Ascending aorta (tissue), 2 donors: ENCODE measurements around the gene CAMK4. TPM values are rescaled to one million over a fixed set of nuclear protein-coding genes. Genes with fewer than 3 reads are reported as not detected.
"Not testable (repeated sequence)": the region's sequence is repeated elsewhere in the genome, so short reads cannot be mapped to it uniquely, and the experiment has no call there.

Experiments used
- DNase-seq, 2 donors: peaks; one replicate each; pipeline ENCODE4 v3.0.0-alpha.2; 2019; ENCODE audit warnings: low spot score in 2 of 2
- H3K27ac ChIP-seq, 2 donors: fragments of 200-600 bp; sonication (generic); one replicate each; pipeline ENCODE4 v1.5.1; 2016 to 2017; ENCODE audit warnings: mild to moderate bottlenecking in 1 of 2
- H3K27me3 ChIP-seq: fragments of 200-600 bp; sonication (generic); one replicate; pipeline ENCODE4 v1.5.1; 2017
- H3K36me3 ChIP-seq, 2 donors: fragments of 200-600 bp; sonication (generic); one replicate each; pipeline ENCODE4 v1.5.1; 2016
- H3K4me1 ChIP-seq, 2 donors: fragments of 200-600 bp; sonication (generic); one replicate each; pipeline ENCODE4 v1.5.1; 2016 to 2017; ENCODE audit warnings: mild to moderate bottlenecking in 1 of 2
- H3K4me3 ChIP-seq, 2 donors: fragments of 200-600 bp; sonication (generic); one replicate each; pipeline ENCODE4 v1.5.1; 2016 to 2017; ENCODE audit warnings: mild to moderate bottlenecking in 1 of 2
- H3K9me3 ChIP-seq, 2 donors: fragments of 200-600 bp; sonication (generic); one replicate each; pipeline ENCODE4 v1.5.1; 2016
- CTCF ChIP-seq, 3 experiments: fragments of 200-600 bp in 2 of 3; fragments of 450-650 bp in 1 of 3; sonication (generic) in 2 of 3; IDR thresholded peaks; one replicate each; pipeline ENCODE4 v1.5.1; 2016 to 2019; ENCODE audit warnings: antibody characterized with exemption in 3 of 3, mild to moderate bottlenecking in 1 of 3, moderate library complexity in 1 of 3
- intact Hi-C: fragments of 100-400 bp; cut with DNase I; formaldehyde crosslinking; loops from one replicate; pipeline ENCODE4 v1.15.1; 2023
- total RNA-seq: library from RNA; depleted of rRNA; stranded (reverse); fragments of >200 nt; gene quantifications from one replicate; pipeline ENCODE4 v1.1.0, GENCODE V29; 2016

CAMK4 gene
- total RNA-seq, 1 donor from 2014 or later: under 0.01 TPM

GRCh38 chr5:111299067-111299481 lies 74.9 kb downstream of the CAMK4 start:
- no peak for DNase-seq
- intact Hi-C loops: no loop called here
- no peak for TF ChIP-seq CTCF (IDR thresholded peaks at IDR 0.05)
- Histone ChIP-seq H3K27me3 (no peaks in the 10 kb centered on the region), H3K27ac (no peak overlapping the region), H3K36me3 (no peaks in the 10 kb centered on the region), H3K4me3 (no peak overlapping the region), H3K9me3 (no peaks in the 10 kb centered on the region), H3K4me1 (no peaks in the 10 kb centered on the region)

DNA sequence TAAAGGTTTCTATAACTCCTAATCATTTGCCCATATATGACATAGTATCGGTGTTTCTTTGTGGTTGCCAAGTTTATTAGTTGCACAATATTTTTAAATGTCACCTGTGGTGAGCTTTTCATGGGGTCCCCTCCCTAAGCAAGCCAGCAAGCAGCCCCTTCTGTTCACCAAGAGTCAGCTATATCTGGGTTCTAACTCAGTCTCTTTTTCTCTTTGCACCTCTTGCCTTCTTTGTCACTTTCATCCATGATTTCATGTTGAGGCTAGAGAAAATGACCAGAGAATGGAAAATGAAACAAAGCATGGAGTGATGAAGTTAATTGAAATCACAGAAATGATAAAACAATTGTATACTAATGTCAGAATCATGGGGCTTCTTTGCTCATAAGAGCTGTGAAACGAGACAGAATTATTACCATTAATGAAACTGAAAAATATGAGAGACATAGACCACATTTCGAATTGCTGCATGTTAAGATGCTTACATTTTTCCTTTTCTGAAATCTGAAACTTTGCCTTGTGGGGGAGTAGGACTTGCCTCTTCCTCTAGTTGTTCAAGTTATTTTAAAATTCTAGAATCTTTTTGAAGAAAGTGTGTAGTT lies 75.7 kb downstream of the CAMK4 start:
- no peak for DNase-seq
- Histone ChIP-seq H3K27ac (no peak overlapping the region), H3K36me3 (no peaks in the 10 kb centered on the region), H3K27me3 (no peaks in the 10 kb centered on the region), H3K4me1 (no peaks in the 10 kb centered on the region), H3K9me3 (no peaks in the 10 kb centered on the region), H3K4me3 (no peak overlapping the region)
- no peak for TF ChIP-seq CTCF (IDR thresholded peaks at IDR 0.05)
- intact Hi-C loops: no loop called here

GRCh38 chr5:111301264-111301663 lies 77.1 kb downstream of the CAMK4 start:
- TF ChIP-seq CTCF (IDR thresholded peaks at IDR 0.05): no peak
- no peaks in the 10 kb centered on the region for H3K27me3 ChIP-seq
- H3K27ac ChIP-seq: no peak overlapping the region
- H3K4me1 ChIP-seq: no peaks in the 10 kb centered on the region
- DNase-seq: no peak
- no peaks in the 10 kb centered on the region for H3K9me3 ChIP-seq
- H3K36me3 ChIP-seq: no peaks in the 10 kb centered on the region
- no peak overlapping the region for H3K4me3 ChIP-seq
- intact Hi-C loops: no loop called here

DNA sequence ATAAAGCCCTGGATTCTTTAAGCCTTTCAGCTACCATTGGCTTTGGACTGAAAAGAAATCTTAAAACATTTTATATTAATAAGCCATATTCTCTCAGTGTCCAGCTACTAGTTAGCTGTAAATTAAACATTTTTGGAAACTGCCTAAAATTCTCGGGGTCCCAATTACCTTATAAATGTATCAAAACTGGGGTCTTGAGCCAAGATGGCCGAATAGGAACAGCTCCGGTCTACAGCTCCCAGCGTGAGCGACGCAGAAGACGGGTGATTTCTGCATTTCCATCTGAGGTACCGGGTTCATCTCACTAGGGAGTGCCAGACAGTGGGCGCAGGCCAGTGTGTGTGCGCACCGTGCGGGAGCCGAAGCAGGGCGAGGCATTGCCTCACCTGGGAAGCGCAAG lies 77.9 kb downstream of the CAMK4 start:
- H3K4me3 ChIP-seq, intact Hi-C loops, H3K27me3 ChIP-seq, H3K4me1 ChIP-seq, DNase-seq, H3K36me3 ChIP-seq, H3K27ac ChIP-seq, H3K9me3 ChIP-seq: not testable (repeated sequence)

GRCh38 chr5:111308951-111309350 lies 84.8 kb downstream of the CAMK4 start:
- Histone ChIP-seq H3K36me3 (no peaks in the 10 kb centered on the region), H3K27ac (no peak overlapping the region), H3K4me1 (no peaks in the 10 kb centered on the region), H3K4me3 (no peak overlapping the region), H3K27me3 (no peaks in the 10 kb centered on the region), H3K9me3 (no peaks in the 10 kb centered on the region)
- TF ChIP-seq CTCF (IDR thresholded peaks at IDR 0.05): no peak
- intact Hi-C loops: no loop called here
- DNase-seq: no peak

DNA sequence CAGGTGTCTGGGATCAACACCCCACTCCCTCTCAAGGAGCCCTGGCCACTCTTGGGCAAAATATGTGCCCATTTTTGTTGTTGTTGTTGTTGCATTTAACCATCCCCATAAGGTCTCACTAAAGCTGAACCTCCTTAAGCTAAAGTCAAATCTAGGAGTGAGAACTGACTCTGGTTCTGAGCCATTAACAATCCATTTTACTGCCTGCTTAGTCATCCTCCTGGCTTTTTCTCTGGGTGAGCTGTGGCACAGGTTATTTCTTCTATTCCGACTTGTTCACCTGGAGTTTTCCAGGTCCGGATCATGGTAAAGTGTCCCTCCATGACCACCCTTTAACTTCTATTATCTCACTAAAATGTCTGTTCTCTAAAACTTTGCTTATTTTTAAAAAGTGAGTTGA lies 85.2 kb downstream of the CAMK4 start:
- Histone ChIP-seq H3K27me3 (no peaks in the 10 kb centered on the region), H3K27ac (no peak overlapping the region), H3K9me3 (no peaks in the 10 kb centered on the region), H3K36me3 (no peaks in the 10 kb centered on the region), H3K4me3 (no peak overlapping the region), H3K4me1 (no peaks in the 10 kb centered on the region)
- no peak for TF ChIP-seq CTCF (IDR thresholded peaks at IDR 0.05)
- DNase-seq: no peak
- intact Hi-C loops: no loop called here
